ENCODE data around the gene ATXN7L1.
"Not testable (repeated sequence)": the region's sequence is repeated elsewhere in the genome, so short reads cannot be mapped to it uniquely, and the experiment has no call there.

ATXN7L1 gene

GRCh38 chr7:105697169-105697568 is 179.2 kb downstream of the ATXN7L1 start:
- DNase-seq: not testable (repeated sequence)

GRCh38 chr7:105693576-105693975 is 182.8 kb downstream of the ATXN7L1 start:
- no peak for DNase-seq

GRCh38 chr7:105691680-105692564 is 184.5 kb downstream of the ATXN7L1 start:
- peak in 1 of 2 experiments; percentile 69 for DNase-seq

- DNase-seq: no peak
These were observed 185.2 kb downstream of the ATXN7L1 start for GRCh38 chr7:105691082-105691679.

GRCh38 chr7:105690325-105690945 is 186.0 kb downstream of the ATXN7L1 start:
- DNase-seq: no peak

- no peak for DNase-seq
These were observed 187.2 kb downstream of the ATXN7L1 start for GRCh38 chr7:105689067-105689819.

GRCh38 chr7:105688617-105689016 is 187.8 kb downstream of the ATXN7L1 start:
- DNase-seq: no peak

GRCh38 chr7:105685161-105685560 is 191.2 kb downstream of the ATXN7L1 start:
- DNase-seq: no peak

- no peak for DNase-seq
These were observed 193.9 kb downstream of the ATXN7L1 start for GRCh38 chr7:105682341-105683060.

GRCh38 chr7:105680505-105681187 is 195.8 kb downstream of the ATXN7L1 start:
- no peak for DNase-seq

GRCh38 chr7:105678811-105679495 is 197.4 kb downstream of the ATXN7L1 start:
- DNase-seq: peak in 1 of 2 experiments; percentile 32

- peak in 1 of 2 experiments; percentile 49 for DNase-seq
These were observed 198.4 kb downstream of the ATXN7L1 start for GRCh38 chr7:105677817-105678573.

- no peak for DNase-seq
These were observed 199.0 kb downstream of the ATXN7L1 start for GRCh38 chr7:105677410-105677730.

- peak; percentile 43 to 51 for DNase-seq
These were observed 200.4 kb downstream of the ATXN7L1 start for GRCh38 chr7:105675934-105676371.

- no peak for DNase-seq
These were observed 202.0 kb downstream of the ATXN7L1 start for GRCh38 chr7:105674200-105674920.

- DNase-seq: no peak
These were observed 202.9 kb downstream of the ATXN7L1 start for GRCh38 chr7:105673367-105674084.

GRCh38 chr7:105672801-105673200 is 203.6 kb downstream of the ATXN7L1 start:
- DNase-seq: no peak

- no peak for DNase-seq
These were observed 210.1 kb downstream of the ATXN7L1 start for GRCh38 chr7:105666324-105666723.

- DNase-seq: no peak
These were observed 210.7 kb downstream of the ATXN7L1 start for GRCh38 chr7:105665684-105666083.

All from stimulated activated CD4-positive, alpha-beta T cell treated with anti-CD3 and anti-CD28 coated beads, Interleukin-4, amount 100 ng/mL, for 4 hours (primary cell).